HepG2 (cell line): ENCODE data around the gene ZNF181. TPM values are rescaled to one million over a fixed set of nuclear protein-coding genes. Genes with fewer than 3 reads are reported as not detected.

Experiments used
- GABPA ChIP-seq, 2 experiments: IDR thresholded peaks; 2 replicates each; pipeline ENCODE4 v1.6.1; 2011 to 2016; ENCODE audit warnings: low read depth in 2 of 2, low read length in 1 of 2, missing biosample characterization in 1 of 2, missing genetic modification characterization in 1 of 2
- SALL1 ChIP-seq: sonication (generic); formaldehyde crosslinking; IDR thresholded peaks from 2 replicates; pipeline ENCODE4 v1.8.0; 2022; ENCODE audit warnings: mild to moderate bottlenecking, missing genetic modification reagents
- polyA plus RNA-seq, 8 experiments: library from polyadenylated mRNA; depleted of rRNA in 3 of 8; stranded (reverse) in 7 of 8; unstranded in 1 of 8; fragments of >200 nt; fragmentation: Illumina TruSeq in 4 of 8; extraction: Trizol in 4 of 8; gene quantifications; 2 replicates each; pipeline versions ENCODE4 v1.2.1 to v1.2.3, GENCODE V29; 2011 to 2016; ENCODE audit warnings: low read depth in 4 of 8, missing spikeins in 1 of 8, mixed read lengths in 1 of 8; ENCODE audit not compliant: insufficient read depth in 1 of 8
- total RNA-seq, 5 experiments: library from RNA; depleted of rRNA; stranded (reverse); fragments of >200 nt; fragmentation: Illumina TruSeq; extraction: Trizol; gene quantifications; 2 replicates each; pipeline ENCODE4 v1.2.3, GENCODE V29; 2016; ENCODE audit warnings: low read depth in 1 of 5
- TF ChIP-seq, protein P1 (sequence below): sonication (generic); formaldehyde crosslinking; conservative IDR thresholded peaks from 2 replicates; pipeline ENCODE4 v1.4.0; 2020; ENCODE audit warnings: mild to moderate bottlenecking, missing genetic modification reagents, moderate library complexity
- TF ChIP-seq, protein P2 (sequence below): sonication (generic); formaldehyde crosslinking; IDR thresholded peaks from 2 replicates; pipeline ENCODE4 v1.5.1; 2020; ENCODE audit warnings: mild to moderate bottlenecking, missing genetic modification reagents, borderline replicate concordance
- TF ChIP-seq, protein P3 (sequence below): sonication (generic); formaldehyde crosslinking; IDR thresholded peaks from 2 replicates; pipeline ENCODE4 v1.4.0; 2020; ENCODE audit warnings: missing genetic modification reagents

The ZNF181 gene
- total and polyA plus RNA-seq, 2 of the 13 experiments (the other 11 are each of a cell fraction or from before 2014, with no cell fraction given) = 10.6 to 15.5 TPM

DNA sequence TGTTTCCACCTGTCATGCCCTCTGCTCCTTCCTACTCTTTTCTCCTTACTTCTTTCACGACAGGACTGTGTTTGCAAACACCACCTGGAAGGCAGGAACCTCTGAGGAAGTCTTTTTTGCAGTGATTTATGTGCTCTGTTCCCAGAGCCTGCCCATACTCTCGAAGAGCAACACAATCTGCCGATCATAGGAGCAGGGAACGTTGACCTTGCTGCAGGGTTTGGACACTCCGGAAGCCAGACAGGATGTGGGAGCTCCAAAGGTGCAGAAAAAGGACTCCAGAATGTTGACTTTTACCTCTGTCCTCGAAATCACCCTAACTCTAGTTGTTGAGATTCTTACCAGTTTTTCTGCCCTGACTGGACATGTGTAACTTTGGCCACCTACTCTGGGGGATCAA lies 8.6 kb upstream of the ZNF181 start (continued):
- TF ChIP-seq, protein P1, sequence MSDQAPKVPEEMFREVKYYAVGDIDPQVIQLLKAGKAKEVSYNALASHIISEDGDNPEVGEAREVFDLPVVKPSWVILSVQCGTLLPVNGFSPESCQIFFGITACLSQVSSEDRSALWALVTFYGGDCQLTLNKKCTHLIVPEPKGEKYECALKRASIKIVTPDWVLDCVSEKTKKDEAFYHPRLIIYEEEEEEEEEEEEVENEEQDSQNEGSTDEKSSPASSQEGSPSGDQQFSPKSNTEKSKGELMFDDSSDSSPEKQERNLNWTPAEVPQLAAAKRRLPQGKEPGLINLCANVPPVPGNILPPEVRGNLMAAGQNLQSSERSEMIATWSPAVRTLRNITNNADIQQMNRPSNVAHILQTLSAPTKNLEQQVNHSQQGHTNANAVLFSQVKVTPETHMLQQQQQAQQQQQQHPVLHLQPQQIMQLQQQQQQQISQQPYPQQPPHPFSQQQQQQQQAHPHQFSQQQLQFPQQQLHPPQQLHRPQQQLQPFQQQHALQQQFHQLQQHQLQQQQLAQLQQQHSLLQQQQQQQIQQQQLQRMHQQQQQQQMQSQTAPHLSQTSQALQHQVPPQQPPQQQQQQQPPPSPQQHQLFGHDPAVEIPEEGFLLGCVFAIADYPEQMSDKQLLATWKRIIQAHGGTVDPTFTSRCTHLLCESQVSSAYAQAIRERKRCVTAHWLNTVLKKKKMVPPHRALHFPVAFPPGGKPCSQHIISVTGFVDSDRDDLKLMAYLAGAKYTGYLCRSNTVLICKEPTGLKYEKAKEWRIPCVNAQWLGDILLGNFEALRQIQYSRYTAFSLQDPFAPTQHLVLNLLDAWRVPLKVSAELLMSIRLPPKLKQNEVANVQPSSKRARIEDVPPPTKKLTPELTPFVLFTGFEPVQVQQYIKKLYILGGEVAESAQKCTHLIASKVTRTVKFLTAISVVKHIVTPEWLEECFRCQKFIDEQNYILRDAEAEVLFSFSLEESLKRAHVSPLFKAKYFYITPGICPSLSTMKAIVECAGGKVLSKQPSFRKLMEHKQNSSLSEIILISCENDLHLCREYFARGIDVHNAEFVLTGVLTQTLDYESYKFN (CRISPR knock-in tag) = peak; percentile 64
- TF ChIP-seq, protein P2, sequence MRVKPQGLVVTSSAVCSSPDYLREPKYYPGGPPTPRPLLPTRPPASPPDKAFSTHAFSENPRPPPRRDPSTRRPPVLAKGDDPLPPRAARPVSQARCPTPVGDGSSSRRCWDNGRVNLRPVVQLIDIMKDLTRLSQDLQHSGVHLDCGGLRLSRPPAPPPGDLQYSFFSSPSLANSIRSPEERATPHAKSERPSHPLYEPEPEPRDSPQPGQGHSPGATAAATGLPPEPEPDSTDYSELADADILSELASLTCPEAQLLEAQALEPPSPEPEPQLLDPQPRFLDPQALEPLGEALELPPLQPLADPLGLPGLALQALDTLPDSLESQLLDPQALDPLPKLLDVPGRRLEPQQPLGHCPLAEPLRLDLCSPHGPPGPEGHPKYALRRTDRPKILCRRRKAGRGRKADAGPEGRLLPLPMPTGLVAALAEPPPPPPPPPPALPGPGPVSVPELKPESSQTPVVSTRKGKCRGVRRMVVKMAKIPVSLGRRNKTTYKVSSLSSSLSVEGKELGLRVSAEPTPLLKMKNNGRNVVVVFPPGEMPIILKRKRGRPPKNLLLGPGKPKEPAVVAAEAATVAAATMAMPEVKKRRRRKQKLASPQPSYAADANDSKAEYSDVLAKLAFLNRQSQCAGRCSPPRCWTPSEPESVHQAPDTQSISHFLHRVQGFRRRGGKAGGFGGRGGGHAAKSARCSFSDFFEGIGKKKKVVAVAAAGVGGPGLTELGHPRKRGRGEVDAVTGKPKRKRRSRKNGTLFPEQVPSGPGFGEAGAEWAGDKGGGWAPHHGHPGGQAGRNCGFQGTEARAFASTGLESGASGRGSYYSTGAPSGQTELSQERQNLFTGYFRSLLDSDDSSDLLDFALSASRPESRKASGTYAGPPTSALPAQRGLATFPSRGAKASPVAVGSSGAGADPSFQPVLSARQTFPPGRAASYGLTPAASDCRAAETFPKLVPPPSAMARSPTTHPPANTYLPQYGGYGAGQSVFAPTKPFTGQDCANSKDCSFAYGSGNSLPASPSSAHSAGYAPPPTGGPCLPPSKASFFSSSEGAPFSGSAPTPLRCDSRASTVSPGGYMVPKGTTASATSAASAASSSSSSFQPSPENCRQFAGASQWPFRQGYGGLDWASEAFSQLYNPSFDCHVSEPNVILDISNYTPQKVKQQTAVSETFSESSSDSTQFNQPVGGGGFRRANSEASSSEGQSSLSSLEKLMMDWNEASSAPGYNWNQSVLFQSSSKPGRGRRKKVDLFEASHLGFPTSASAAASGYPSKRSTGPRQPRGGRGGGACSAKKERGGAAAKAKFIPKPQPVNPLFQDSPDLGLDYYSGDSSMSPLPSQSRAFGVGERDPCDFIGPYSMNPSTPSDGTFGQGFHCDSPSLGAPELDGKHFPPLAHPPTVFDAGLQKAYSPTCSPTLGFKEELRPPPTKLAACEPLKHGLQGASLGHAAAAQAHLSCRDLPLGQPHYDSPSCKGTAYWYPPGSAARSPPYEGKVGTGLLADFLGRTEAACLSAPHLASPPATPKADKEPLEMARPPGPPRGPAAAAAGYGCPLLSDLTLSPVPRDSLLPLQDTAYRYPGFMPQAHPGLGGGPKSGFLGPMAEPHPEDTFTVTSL = peak; percentile 64; the same call in 1 of the 2 replicates
- no peak for TF ChIP-seq GABPA (IDR thresholded peaks at IDR 0.05; ENCODE audit: low read depth, low read length)
- peak; percentile 68 for TF ChIP-seq GABPA (CRISPR knock-in tag; IDR thresholded peaks at IDR 0.05; ENCODE audit: low read depth)
- peak; percentile 60 for TF ChIP-seq SALL1 (CRISPR knock-in tag)
- TF ChIP-seq, protein P3, sequence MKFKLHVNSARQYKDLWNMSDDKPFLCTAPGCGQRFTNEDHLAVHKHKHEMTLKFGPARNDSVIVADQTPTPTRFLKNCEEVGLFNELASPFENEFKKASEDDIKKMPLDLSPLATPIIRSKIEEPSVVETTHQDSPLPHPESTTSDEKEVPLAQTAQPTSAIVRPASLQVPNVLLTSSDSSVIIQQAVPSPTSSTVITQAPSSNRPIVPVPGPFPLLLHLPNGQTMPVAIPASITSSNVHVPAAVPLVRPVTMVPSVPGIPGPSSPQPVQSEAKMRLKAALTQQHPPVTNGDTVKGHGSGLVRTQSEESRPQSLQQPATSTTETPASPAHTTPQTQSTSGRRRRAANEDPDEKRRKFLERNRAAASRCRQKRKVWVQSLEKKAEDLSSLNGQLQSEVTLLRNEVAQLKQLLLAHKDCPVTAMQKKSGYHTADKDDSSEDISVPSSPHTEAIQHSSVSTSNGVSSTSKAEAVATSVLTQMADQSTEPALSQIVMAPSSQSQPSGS (CRISPR knock-in tag) = no peak
